IPS-15b (cell line): ENCODE measurements around the gene PMS1.

ENCODE experiments used
- H3K27me3 ChIP-seq: one replicate; pipeline ENCODE4 v1.6.1; 2013; ENCODE audit warnings: low read length; ENCODE audit not compliant: control insufficient read depth, insufficient read depth
- H3K36me3 ChIP-seq: one replicate; pipeline ENCODE4 v1.6.1; 2013; ENCODE audit warnings: low read length; ENCODE audit not compliant: control insufficient read depth, insufficient read depth
- H3K4me1 ChIP-seq: one replicate; pipeline ENCODE4 v1.6.1; 2013; ENCODE audit warnings: mild to moderate bottlenecking, low read length; ENCODE audit not compliant: control insufficient read depth, insufficient read depth
- H3K4me3 ChIP-seq: one replicate; pipeline ENCODE4 v1.5.1; 2013; ENCODE audit warnings: low read depth, low read length
- H3K9ac ChIP-seq: one replicate; pipeline ENCODE4 v1.6.1; 2013; ENCODE audit warnings: low read depth, mild to moderate bottlenecking, low read length
- H3K9me3 ChIP-seq: one replicate; pipeline ENCODE4 v1.6.1; 2013; ENCODE audit warnings: mild to moderate bottlenecking, low read length; ENCODE audit not compliant: control insufficient read depth, insufficient read depth

PMS1 gene

DNA sequence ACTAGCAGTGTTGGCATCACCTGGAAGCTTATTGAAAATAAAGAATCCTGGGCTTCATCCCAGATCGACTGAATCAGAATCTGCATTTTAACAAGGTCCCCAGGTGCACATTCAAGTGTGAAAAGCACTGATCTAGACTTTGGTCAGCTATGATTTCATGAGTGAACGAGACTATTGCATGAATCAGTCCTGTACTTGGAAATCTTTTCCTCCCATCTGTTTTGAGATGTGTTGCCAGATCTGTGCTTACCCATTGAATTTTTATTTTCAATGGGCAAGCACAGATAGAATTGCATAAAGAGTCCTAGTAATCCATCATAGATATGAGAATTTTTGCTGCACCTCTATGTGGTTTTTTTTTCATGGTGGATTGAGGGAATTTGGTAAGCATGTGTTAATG lies 64.0 kb downstream of the PMS1 start:
- Histone ChIP-seq H3K4me1 (peaks cover 11% of the 10 kb centered on the region), H3K27me3 (no peaks in the 10 kb centered on the region), H3K4me3 (no peak overlapping the region), H3K9me3 (no peaks in the 10 kb centered on the region), H3K36me3 (no peaks in the 10 kb centered on the region), H3K9ac (no peak overlapping the region)

DNA sequence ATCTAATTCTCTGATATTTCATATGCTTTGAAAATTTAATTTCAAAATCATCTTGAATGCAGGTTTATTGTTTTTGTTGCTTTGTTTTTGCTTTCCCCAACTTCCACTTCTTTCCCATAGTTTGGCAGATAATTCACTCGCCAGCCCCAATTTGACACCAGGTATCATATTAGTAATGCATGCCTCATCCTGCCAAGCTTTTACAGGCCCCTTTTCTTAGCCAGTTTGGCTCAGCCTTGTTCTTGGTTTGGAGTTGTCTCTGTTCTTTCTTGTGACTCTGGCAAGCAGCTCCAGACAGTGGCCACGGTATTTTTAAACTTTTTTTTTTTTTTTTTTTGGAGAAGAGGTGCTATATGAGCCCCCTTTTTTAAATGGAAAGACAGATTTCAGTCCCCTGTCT lies 65.3 kb downstream of the PMS1 start:
- Histone ChIP-seq H3K36me3 (no peaks in the 10 kb centered on the region), H3K9me3 (no peaks in the 10 kb centered on the region), H3K9ac (no peak overlapping the region), H3K4me1 (peaks cover 11% of the 10 kb centered on the region), H3K27me3 (no peaks in the 10 kb centered on the region), H3K4me3 (no peak overlapping the region)

DNA sequence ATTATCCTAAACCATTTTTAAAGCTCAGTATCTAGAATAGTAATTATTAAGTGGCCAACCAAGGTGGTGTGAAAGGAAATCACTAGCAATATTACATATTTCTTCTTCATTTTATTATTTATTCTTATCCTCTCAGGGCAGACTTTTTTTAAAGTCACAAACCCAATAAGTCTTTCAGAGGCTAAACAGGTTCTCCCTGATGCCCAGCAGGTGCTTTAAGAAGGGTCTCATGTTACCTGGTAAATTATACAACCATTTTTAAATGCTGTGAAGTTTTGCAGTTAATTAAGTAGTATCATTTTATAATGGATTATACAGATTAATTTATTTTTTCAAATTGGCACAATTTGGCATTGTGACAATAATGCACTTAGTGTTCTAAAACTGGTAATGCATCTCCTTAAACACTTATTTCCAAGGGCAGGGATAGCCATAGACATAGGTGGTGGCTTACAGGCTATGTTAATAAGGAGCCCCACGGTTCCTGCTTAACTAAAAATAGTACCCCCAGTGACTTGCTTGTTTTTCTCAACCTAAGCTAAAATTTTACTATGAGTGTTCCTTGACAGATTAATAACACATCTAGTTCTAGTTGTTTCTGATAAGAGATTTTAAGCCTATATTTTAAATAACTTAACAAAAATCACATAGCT lies 67.0 kb downstream of the PMS1 start:
- Histone ChIP-seq H3K27me3 (no peaks in the 10 kb centered on the region), H3K9me3 (no peaks in the 10 kb centered on the region), H3K9ac (no peak overlapping the region), H3K4me3 (no peak overlapping the region), H3K36me3 (no peaks in the 10 kb centered on the region), H3K4me1 (peaks cover 11% of the 10 kb centered on the region)

DNA sequence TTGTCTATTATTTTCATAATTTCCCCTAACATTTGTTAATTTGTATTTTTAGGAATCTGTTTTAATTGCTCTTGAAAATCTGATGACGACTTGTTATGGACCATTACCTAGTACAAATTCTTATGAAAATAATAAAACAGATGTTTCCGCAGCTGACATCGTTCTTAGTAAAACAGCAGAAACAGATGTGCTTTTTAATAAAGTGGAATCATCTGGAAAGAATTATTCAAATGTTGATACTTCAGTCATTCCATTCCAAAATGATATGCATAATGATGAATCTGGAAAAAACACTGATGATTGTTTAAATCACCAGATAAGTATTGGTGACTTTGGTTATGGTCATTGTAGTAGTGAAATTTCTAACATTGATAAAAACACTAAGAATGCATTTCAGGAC lies 69.9 kb downstream of the PMS1 start:
- no peak overlapping the region for H3K9ac ChIP-seq

DNA sequence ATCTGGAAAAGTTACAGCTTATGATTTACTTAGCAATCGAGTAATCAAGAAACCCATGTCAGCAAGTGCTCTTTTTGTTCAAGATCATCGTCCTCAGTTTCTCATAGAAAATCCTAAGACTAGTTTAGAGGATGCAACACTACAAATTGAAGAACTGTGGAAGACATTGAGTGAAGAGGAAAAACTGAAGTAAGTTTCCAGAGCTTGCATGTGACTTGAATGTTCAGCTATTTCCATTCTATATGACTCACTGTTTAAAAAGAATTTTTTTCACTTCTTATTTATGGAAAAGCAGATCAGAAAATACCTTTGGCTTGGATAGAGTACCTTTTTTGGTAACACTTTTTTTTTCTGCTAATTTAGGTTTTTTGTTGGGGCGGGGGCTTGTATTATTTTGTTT lies 70.7 kb downstream of the PMS1 start:
- Histone ChIP-seq H3K36me3 (no peaks in the 10 kb centered on the region), H3K27me3 (no peaks in the 10 kb centered on the region), H3K4me3 (no peak overlapping the region), H3K4me1 (peaks cover 10% of the 10 kb centered on the region), H3K9ac (no peak overlapping the region), H3K9me3 (no peaks in the 10 kb centered on the region)

More for the DNA sequence above, 69.9 kb downstream of the PMS1 start:
- Histone ChIP-seq H3K36me3 (no peaks in the 10 kb centered on the region), H3K4me3 (no peak overlapping the region), H3K27me3 (no peaks in the 10 kb centered on the region), H3K9me3 (no peaks in the 10 kb centered on the region), H3K4me1 (peaks cover 11% of the 10 kb centered on the region)

DNA sequence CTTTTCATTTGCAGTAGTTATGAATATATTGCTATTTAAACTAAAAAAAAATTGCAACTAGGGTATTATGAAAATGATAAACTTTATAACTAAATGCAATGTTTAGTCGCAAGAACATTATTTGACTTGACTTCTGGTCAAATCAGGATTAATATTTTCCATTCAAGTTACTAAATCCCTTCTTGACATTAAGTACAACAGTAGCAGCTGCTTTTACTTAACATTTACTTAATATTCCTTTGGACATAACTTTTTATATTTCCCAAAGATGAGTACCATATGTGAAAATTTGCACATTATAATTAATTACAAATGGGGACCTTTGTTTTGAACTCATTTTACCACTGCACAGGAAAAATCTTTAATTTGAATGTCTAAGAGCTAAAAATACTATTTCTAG lies 74.0 kb downstream of the PMS1 start:
- H3K36me3 ChIP-seq = no peaks in the 10 kb centered on the region
- no peak overlapping the region for H3K9ac ChIP-seq
- no peak overlapping the region for H3K4me3 ChIP-seq
- no peaks in the 10 kb centered on the region for H3K4me1 ChIP-seq
- no peaks in the 10 kb centered on the region for H3K9me3 ChIP-seq
- H3K27me3 ChIP-seq = no peaks in the 10 kb centered on the region

DNA sequence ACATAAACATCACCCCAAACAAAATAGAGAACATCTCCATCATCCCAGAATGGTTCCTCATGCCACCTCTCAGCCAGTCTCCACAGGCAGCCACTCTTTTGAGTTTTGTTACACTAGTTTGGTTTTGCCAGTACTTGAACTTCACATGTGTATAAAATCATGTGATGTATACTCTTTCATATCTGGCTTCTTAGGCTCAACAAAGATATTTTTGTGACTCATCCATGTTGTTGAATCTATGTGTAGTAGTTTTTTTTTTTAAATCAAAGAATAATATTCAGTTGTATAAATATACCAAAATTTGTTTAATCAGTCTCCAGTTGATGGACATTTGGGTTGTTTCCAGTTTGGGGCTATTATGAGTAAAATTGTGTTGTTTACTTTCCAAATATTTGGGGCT lies 75.9 kb downstream of the PMS1 start:
- no peaks in the 10 kb centered on the region for H3K4me1 ChIP-seq
- no peak overlapping the region for H3K4me3 ChIP-seq
- H3K9me3 ChIP-seq = no peaks in the 10 kb centered on the region
- no peak overlapping the region for H3K9ac ChIP-seq
- H3K27me3 ChIP-seq = no peaks in the 10 kb centered on the region
- no peaks in the 10 kb centered on the region for H3K36me3 ChIP-seq

DNA sequence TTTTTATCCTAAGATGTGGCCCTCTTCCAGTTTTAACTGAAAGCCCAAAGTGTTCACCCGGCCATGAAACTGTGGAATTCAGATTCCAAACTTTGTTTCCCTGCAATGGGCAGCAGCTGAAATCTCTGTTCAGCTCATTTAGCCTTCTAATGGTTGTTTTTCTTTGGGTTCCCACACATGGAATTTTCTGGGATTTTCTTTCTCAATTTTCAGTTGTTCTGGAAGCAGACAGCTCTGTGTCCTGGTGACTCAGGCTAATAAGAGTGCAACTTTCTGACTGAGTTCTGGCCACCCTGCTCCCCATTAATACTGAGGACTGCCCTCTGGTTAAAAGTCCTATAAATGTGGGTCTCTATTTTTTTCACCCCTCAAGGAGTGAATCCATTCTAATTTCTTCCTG lies 78.5 kb downstream of the PMS1 start:
- no peaks in the 10 kb centered on the region for H3K27me3 ChIP-seq
- no peaks in the 10 kb centered on the region for H3K9me3 ChIP-seq
- no peaks in the 10 kb centered on the region for H3K36me3 ChIP-seq
- no peak overlapping the region for H3K9ac ChIP-seq
- H3K4me1 ChIP-seq = no peaks in the 10 kb centered on the region
- H3K4me3 ChIP-seq = no peak overlapping the region

DNA sequence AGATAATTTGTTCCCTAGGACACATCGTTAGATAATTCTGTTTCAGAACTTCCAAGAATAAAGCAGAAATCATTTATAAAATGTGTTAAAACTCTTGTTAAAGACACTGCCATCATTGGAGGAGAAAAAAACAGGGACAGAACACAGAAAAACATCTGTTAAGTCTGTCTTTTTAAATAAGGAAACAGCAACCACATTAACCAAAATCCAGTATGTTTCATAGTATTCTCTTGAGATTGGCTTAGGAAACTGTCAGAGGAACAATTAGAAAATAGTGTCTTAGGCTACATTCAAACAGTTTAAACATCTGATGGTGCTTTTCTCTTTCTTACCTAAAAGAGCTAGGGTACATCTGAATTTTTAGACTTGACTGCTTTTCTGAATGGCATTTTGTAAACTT lies 81.6 kb downstream of the PMS1 start:
- H3K4me3 ChIP-seq = no peak overlapping the region

DNA sequence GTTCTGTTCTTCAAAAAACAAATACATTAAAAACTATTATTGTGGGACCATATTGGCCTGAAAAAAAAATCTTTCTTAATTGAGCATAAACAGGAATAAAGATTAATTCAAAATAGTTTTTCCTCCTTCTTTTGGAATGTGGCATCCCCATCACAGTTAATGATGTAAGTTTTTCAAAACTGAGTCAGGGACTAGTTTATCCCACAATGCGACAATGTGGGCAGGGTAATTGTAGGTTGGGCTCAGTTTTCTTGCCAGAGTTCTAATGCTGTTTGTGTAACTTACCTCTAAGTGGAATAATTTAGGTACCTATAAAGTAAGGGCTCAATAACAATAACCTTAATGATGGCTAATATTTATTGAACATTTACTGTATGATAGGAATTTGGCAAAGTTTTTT lies 82.0 kb downstream of the PMS1 start:
- Histone ChIP-seq H3K4me1 (no peaks in the 10 kb centered on the region), H3K9ac (no peak overlapping the region), H3K27me3 (no peaks in the 10 kb centered on the region), H3K9me3 (no peaks in the 10 kb centered on the region), H3K36me3 (no peaks in the 10 kb centered on the region), H3K4me3 (no peak overlapping the region)

More for the DNA sequence above, 81.6 kb downstream of the PMS1 start:
- Histone ChIP-seq H3K9me3 (no peaks in the 10 kb centered on the region), H3K9ac (no peak overlapping the region), H3K4me1 (no peaks in the 10 kb centered on the region), H3K36me3 (no peaks in the 10 kb centered on the region), H3K27me3 (no peaks in the 10 kb centered on the region)

DNA sequence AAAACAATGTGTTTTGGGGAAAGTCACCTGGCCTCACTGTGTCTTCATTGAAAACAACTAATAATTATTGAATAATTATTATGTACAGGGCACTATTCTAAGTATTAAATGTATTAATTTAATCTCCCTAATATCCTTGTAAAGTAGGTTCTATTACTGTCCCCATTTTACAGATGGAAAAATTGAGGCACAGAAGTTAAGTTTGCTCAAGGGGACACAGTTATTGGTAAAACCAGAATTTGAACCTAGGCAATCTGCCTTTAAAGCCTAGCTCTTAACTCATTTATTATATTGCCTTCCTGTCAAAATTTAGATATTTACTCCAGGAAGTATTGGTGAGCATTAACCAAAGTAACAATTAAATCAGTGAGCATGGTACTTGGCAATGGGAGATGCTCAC lies 84.6 kb downstream of the PMS1 start:
- no peaks in the 10 kb centered on the region for H3K27me3 ChIP-seq
- H3K36me3 ChIP-seq = no peaks in the 10 kb centered on the region
- no peak overlapping the region for H3K9ac ChIP-seq
- no peaks in the 10 kb centered on the region for H3K9me3 ChIP-seq
- no peaks in the 10 kb centered on the region for H3K4me1 ChIP-seq
- H3K4me3 ChIP-seq = no peak overlapping the region

DNA sequence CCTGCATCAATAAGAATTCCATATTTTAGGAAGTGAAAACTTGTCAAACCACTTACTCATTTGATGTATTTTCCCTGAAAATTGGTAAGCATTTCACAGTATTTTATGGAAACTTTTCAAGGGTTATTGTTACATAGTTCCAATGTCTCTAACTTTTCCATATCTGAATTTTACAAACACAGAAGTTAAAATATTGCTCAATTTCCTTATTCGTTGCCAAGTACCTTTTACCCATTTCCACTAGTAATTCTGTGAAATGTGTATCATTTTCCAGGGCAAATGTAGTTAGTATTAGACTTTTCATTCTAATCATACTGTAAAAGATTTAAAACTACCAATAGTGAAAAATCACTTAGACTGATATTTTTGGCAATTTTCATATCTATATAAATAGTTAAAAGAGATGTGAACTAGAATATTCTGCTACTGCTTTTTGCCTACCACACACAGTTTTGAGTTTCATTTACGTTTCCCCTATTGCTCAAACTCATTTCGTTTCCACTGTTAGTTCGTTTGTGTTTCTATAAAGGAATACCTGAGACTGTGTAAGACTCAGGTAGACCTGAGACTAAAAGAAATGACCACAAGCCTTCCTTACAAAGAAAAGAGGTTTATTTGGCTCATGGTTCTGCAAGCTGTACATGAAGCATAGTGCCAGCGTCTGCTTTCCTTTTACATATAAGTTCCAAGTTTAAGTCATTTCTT lies 86.3 kb downstream of the PMS1 start:
- H3K4me1 ChIP-seq = no peaks in the 10 kb centered on the region
- H3K4me3 ChIP-seq = no peak overlapping the region
- no peaks in the 10 kb centered on the region for H3K27me3 ChIP-seq
- H3K36me3 ChIP-seq = peaks cover 2% of the 10 kb centered on the region
- no peaks in the 10 kb centered on the region for H3K9me3 ChIP-seq
- no peak overlapping the region for H3K9ac ChIP-seq
